Stimulated activated effector memory CD8-positive, alpha-beta T cell treated with anti-CD3 and anti-CD28 coated beads, Interleukin-12 subunit alpha, Interleukin-12 subunit beta, amount 100 ng/mL, for 72 hours (primary cell): ENCODE results near the gene BFSP2.
A peak's percentile ranks its signal among the peaks of the same experiment; 100 is the strongest.

Experiments
- ATAC-seq: fragments of 150-1000 bp; cut with Tn5 transposase; 2 replicates; pipeline ENCODE4 v1.10.0; 2021
- DNase-seq, 2 donors: peaks; one replicate each; pipeline ENCODE4 v3.0.0; 2021 to 2022; ENCODE audit warnings: low spot score in 2 of 2
- H3K27ac Mint-ChIP-seq: one replicate; pipeline ENCODE4 v1.8.0; 2022; ENCODE audit warnings: mild to moderate bottlenecking, mixed read lengths
- H3K36me3 Mint-ChIP-seq: one replicate; pipeline ENCODE4 v1.8.0; 2022; ENCODE audit warnings: mild to moderate bottlenecking, mixed read lengths
- H3K4me1 Mint-ChIP-seq: one replicate; pipeline ENCODE4 v1.8.0; 2022; ENCODE audit warnings: mixed read lengths
- H3K4me3 Mint-ChIP-seq: one replicate; pipeline ENCODE4 v1.8.0; 2022; ENCODE audit warnings: mild to moderate bottlenecking, mixed read lengths
- H3K9me3 Mint-ChIP-seq: one replicate; pipeline ENCODE4 v1.8.0; 2022; ENCODE audit warnings: mixed read lengths

Gene BFSP2, protein sequence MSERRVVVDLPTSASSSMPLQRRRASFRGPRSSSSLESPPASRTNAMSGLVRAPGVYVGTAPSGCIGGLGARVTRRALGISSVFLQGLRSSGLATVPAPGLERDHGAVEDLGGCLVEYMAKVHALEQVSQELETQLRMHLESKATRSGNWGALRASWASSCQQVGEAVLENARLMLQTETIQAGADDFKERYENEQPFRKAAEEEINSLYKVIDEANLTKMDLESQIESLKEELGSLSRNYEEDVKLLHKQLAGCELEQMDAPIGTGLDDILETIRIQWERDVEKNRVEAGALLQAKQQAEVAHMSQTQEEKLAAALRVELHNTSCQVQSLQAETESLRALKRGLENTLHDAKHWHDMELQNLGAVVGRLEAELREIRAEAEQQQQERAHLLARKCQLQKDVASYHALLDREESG

GRCh38 chr3:133400006-133400515 is at the start of gene BFSP2:
TSS of gene BFSP2 (plus strand) at chr3:133400056. CDS start at chr3:133400084, 28 bp downstream.
- ATAC-seq (no peak), DNase-seq (no peak)
- no peaks in the 10 kb centered on the region for H3K9me3 Mint-ChIP-seq
- H3K4me1 Mint-ChIP-seq = no peaks in the 10 kb centered on the region
- no peak within 1 kb of the TSS for H3K27ac Mint-ChIP-seq
- H3K4me3 Mint-ChIP-seq = no peak within 1 kb of the TSS
- H3K36me3 Mint-ChIP-seq = no peaks in the 10 kb centered on the region

DNA sequence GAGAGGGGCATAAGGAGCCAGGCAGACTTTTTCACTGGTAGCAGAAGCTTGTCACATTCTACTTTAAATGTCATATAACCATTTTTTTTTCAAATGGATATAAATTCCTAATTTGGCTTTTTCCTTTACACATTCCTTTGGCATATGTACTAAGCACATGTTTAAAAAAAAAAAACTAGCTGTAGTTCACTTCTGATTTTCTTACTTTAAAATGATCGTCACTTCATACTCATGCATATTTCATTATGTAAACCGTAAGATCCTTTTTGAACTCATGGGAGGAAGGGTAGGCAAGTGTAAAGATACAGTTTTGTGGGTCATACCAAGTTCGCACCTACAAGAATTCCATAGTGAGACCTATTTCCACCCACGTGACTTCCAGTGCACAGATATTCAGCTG is 45.1 kb upstream of the BFSP2 start:
- H3K4me3 Mint-ChIP-seq = no peak overlapping the region
- H3K36me3 Mint-ChIP-seq = no peaks in the 10 kb centered on the region
- no peak overlapping the region for H3K27ac Mint-ChIP-seq
- H3K4me1 Mint-ChIP-seq = no peaks in the 10 kb centered on the region
- DNase-seq = no peak
- ATAC-seq = no peak
- H3K9me3 Mint-ChIP-seq = no peaks in the 10 kb centered on the region

DNA sequence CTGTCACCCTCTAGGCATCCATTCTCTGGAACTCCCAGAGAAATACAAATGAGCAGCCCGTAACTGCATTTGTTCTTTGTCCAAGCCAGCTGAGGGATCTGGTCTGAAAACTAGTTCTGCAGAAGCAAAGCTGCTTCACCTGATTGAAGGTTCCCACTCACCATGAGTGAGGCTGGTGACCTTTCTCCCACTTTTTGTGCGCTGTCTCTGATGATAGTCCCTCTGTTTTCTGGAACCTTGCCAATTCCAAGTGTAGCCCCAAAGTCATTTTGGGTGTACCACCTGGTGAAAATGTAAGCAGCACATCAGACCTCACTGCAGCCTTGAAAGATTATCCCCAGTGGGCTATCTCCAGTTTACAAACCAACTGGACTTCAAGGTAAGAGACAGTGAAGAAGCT is 39.4 kb upstream of the BFSP2 start:
- Mint-ChIP-seq H3K4me1 (no peaks in the 10 kb centered on the region), H3K36me3 (no peaks in the 10 kb centered on the region), H3K27ac (no peak overlapping the region), H3K4me3 (no peak overlapping the region), H3K9me3 (no peaks in the 10 kb centered on the region)
- DNase-seq (no peak), ATAC-seq (no peak)

DNA sequence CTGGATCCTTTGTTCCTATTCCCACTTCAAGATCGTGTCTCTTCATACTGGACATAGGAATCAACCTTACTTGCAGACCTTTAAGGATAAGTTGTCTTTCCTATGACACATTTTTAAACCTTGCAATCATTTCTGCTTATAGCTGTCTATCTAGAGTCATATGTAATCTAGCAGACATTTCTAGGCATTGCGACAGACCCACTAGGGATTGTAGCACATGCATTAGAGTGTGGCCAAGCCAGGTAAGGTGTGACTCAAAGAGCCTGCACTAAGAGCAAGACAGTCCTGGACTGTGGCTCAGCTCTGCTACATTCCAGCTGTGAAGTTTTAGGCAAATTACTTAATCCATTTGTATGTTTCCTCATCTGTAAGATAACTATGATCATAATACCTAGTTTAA is 38.8 kb upstream of the BFSP2 start:
- DNase-seq (no peak), ATAC-seq (no peak)
- no peaks in the 10 kb centered on the region for H3K9me3 Mint-ChIP-seq
- H3K36me3 Mint-ChIP-seq = no peaks in the 10 kb centered on the region
- H3K4me1 Mint-ChIP-seq = no peaks in the 10 kb centered on the region
- no peak overlapping the region for H3K4me3 Mint-ChIP-seq
- no peak overlapping the region for H3K27ac Mint-ChIP-seq

DNA sequence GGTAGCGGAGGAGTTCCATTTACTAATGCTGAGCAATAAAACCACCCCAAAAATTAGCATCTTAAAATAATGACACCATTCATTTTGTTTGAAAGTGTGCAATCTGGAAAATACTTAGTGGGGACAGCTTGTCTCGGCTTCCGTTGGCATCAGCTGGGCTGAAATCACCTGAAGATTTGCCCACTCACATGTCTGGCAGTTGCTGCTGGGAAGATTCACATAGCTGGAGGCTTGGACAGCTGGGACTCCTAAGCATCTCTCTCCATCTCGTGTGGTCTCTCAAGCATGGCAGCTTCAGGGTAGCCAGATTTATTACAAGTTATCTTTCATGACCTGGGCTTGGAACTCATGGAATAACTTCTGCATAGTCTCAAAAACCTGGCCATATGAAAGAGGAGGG is 38.4 kb upstream of the BFSP2 start:
- no peak overlapping the region for H3K4me3 Mint-ChIP-seq
- no peak for DNase-seq
- ATAC-seq = no peak

DNA sequence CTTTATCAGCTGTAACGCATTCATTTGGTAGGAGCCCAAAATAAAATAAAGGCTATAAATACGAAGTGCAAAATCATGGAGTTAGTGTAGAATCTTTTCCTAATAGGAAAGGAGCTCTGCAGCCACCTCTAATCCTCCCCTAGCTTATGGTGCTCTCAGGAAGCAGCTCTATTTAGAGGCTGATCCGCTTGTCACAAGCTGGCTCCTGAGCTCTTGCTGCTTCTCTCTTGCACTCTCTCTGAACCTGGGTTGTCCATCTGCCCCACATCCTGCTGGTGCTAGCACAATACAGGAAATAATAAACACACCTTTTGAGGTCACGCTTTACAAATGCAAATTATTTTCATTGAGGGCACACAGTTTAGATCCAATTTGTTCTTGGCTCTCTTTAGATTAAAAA is 37.3 kb upstream of the BFSP2 start:
- no peaks in the 10 kb centered on the region for H3K36me3 Mint-ChIP-seq
- ATAC-seq = no peak
- H3K27ac Mint-ChIP-seq = no peak overlapping the region
- H3K4me1 Mint-ChIP-seq = no peaks in the 10 kb centered on the region
- H3K9me3 Mint-ChIP-seq = no peaks in the 10 kb centered on the region
- H3K4me3 Mint-ChIP-seq = no peak overlapping the region
- no peak for DNase-seq

More for the DNA sequence above, 38.4 kb upstream of the BFSP2 start:
- no peaks in the 10 kb centered on the region for H3K4me1 Mint-ChIP-seq
- no peaks in the 10 kb centered on the region for H3K9me3 Mint-ChIP-seq
- H3K27ac Mint-ChIP-seq = no peak overlapping the region
- no peaks in the 10 kb centered on the region for H3K36me3 Mint-ChIP-seq

DNA sequence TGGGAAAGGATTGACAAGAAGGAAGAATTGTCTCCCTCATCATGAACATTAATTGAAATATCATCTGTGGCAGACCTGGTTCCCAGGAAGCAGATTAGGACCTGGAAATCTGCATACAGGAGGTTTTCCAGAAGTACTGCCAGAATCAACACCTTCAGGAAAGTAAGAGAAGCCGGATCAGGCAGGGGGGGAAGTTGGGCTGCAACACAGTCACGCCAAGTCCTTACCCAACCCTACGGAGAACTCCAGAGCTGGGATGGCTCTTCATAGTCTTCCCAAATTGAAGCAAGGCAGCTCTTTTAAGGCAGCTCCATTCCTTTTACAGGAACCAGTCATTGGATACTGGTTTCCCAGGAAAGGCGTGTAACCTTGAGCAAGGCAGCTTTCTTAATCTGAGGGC is 35.2 kb upstream of the BFSP2 start:
- ATAC-seq (no peak), DNase-seq (no peak)
- no peaks in the 10 kb centered on the region for H3K36me3 Mint-ChIP-seq
- no peaks in the 10 kb centered on the region for H3K4me1 Mint-ChIP-seq
- H3K9me3 Mint-ChIP-seq = no peaks in the 10 kb centered on the region
- H3K27ac Mint-ChIP-seq = no peak overlapping the region
- H3K4me3 Mint-ChIP-seq = no peak overlapping the region

- DNase-seq (no peak), ATAC-seq (no peak)
- no peaks in the 10 kb centered on the region for H3K4me1 Mint-ChIP-seq
- no peak overlapping the region for H3K4me3 Mint-ChIP-seq
- no peaks in the 10 kb centered on the region for H3K36me3 Mint-ChIP-seq
- H3K9me3 Mint-ChIP-seq = no peaks in the 10 kb centered on the region
- no peak overlapping the region for H3K27ac Mint-ChIP-seq
Measured at GRCh38 chr3:133366921-133367320, 32.9 kb upstream of the BFSP2 start.

DNA sequence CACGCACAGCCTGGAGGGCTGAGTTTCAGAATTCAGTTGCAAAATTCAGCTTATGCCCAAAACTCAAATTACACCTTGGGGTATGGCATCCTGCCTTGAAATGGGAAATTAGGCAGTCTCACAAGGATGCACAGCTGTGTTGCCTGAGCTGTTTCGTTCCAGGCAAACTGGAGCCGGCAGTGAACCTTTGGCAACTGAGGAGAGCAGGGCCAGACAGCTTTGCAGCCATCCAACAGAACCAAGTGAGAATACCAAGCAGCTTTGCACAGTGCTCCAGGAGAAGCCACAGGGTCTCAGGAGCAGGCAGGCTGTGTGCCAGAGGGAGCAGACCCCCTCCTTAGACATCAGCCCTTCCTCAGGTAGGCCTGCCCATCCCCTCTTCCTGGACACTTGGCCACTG is 32.5 kb upstream of the BFSP2 start:
- Mint-ChIP-seq H3K4me3 (no peak overlapping the region), H3K4me1 (no peaks in the 10 kb centered on the region), H3K9me3 (no peaks in the 10 kb centered on the region), H3K36me3 (no peaks in the 10 kb centered on the region), H3K27ac (no peak overlapping the region)
- ATAC-seq (peak; percentile 4), DNase-seq (no peak)

DNA sequence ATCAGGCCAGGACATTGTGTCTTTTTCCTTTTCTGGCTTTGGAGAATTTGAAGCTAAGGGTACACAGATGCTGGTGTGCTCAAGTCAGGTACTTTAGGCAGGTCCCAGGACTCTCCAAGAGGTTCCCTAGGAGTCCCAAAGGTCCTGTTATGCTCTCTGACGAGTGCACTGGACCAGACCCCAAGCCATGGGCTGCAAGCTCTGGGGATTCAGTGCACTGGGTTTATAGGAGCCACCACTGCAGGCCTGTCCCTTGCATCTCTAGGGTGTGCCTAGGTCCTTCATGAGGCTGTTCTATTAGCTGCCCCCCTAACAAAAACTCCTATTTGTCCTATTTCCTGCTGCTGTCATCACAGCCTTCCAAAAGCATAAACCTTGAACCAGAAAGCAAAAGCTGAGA is 31.9 kb upstream of the BFSP2 start:
- no peaks in the 10 kb centered on the region for H3K4me1 Mint-ChIP-seq
- H3K27ac Mint-ChIP-seq = no peak overlapping the region
- no peak overlapping the region for H3K4me3 Mint-ChIP-seq
- DNase-seq (peak in 1 of 2 donors; percentile 23), ATAC-seq (peak; percentile 38)
- no peaks in the 10 kb centered on the region for H3K9me3 Mint-ChIP-seq
- H3K36me3 Mint-ChIP-seq = no peaks in the 10 kb centered on the region

GRCh38 chr3:133368371-133369067 is 31.3 kb upstream of the BFSP2 start:
- no peaks in the 10 kb centered on the region for H3K36me3 Mint-ChIP-seq
- H3K4me3 Mint-ChIP-seq = no peak overlapping the region
- DNase-seq = no peak
- H3K9me3 Mint-ChIP-seq = no peaks in the 10 kb centered on the region
- H3K27ac Mint-ChIP-seq = no peak overlapping the region
- no peaks in the 10 kb centered on the region for H3K4me1 Mint-ChIP-seq
- no peak for ATAC-seq

GRCh38 chr3:133369068-133369440 is 30.8 kb upstream of the BFSP2 start:
- ATAC-seq (no peak), DNase-seq (peak in 1 of 2 donors; percentile 28)
- Mint-ChIP-seq H3K27ac (no peak overlapping the region), H3K4me3 (no peak overlapping the region), H3K36me3 (no peaks in the 10 kb centered on the region), H3K9me3 (no peaks in the 10 kb centered on the region), H3K4me1 (no peaks in the 10 kb centered on the region)

- H3K9me3 Mint-ChIP-seq = no peaks in the 10 kb centered on the region
- ATAC-seq (no peak), DNase-seq (peak in 1 of 2 donors; percentile 18)
- no peaks in the 10 kb centered on the region for H3K4me1 Mint-ChIP-seq
- H3K27ac Mint-ChIP-seq = no peak overlapping the region
- H3K36me3 Mint-ChIP-seq = no peaks in the 10 kb centered on the region
- H3K4me3 Mint-ChIP-seq = no peak overlapping the region
Measured at GRCh38 chr3:133371181-133371580, 28.7 kb upstream of the BFSP2 start.

GRCh38 chr3:133371676-133372075 is 28.2 kb upstream of the BFSP2 start:
- ATAC-seq = no peak

DNA sequence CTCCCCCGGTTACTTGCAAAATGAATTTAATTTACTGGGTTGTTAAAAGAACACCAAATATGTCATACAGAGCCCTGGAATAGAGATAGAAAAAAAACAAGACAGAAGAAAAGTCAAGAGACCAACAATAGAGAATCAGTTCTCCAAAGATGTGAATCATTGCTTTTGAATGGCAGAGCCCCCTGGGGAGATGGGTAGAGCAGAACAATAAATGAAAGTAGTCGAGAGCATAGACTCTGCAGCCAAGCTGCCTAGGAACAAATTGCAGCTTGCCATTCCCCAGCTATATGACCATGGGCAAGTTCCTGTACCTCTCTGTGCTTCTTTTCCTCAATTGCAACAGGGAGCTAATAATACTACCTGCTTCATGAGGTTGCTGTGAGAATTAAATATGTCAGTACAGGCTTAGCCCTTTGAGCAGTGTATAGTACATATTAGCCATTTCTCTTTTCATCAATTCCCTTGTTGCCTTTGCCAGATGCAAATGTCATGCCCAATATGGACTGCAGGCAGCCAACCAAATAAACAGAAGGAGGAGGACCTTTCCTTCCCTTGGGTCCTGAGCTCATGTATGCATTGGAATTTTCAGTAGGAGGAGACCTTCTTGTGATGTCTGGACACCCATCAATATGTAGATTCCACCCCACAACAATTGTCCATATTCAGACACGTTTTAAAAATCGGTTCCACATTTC is 25.0 kb upstream of the BFSP2 start:
- Mint-ChIP-seq H3K4me1 (no peaks in the 10 kb centered on the region), H3K27ac (no peak overlapping the region), H3K36me3 (no peaks in the 10 kb centered on the region), H3K4me3 (no peak overlapping the region), H3K9me3 (no peaks in the 10 kb centered on the region)
- DNase-seq (no peak), ATAC-seq (no peak)

More at GRCh38 chr3:133371676-133372075, 28.2 kb upstream of the BFSP2 start:
- H3K4me1 Mint-ChIP-seq = no peaks in the 10 kb centered on the region
- H3K4me3 Mint-ChIP-seq = no peak overlapping the region
- no peak for DNase-seq
- H3K9me3 Mint-ChIP-seq = no peaks in the 10 kb centered on the region
- H3K27ac Mint-ChIP-seq = no peak overlapping the region
- H3K36me3 Mint-ChIP-seq = no peaks in the 10 kb centered on the region
